Right lung (tissue), 5 donors: ENCODE results near the gene IL6ST. TPM values are rescaled to one million over a fixed set of nuclear protein-coding genes. Genes with fewer than 3 reads are reported as not detected.

Source experiments
- DNase-seq, 2 donors: peaks; one replicate each; pipeline ENCODE4 v3.0.0-alpha.2; 2013
- polyA plus RNA-seq, 5 donors: library from polyadenylated mRNA; unstranded; fragments of 120-200 nt; gene quantifications; one replicate each; pipeline versions ENCODE4 v1.2.1 to v1.2.3, GENCODE V29; 2013; ENCODE audit warnings: inconsistent platforms in 1 of 5, low replicate concordance in 1 of 5; ENCODE audit not compliant: insufficient read length in 5 of 5, insufficient read depth in 1 of 5

Gene IL6ST
- polyA plus RNA-seq, 5 donors, result 89.7 to 206 (median 197) TPM

GRCh38 chr5:55923177-55923771, 71.5 kb downstream of the IL6ST start:
- DNase-seq, result no peak

- no peak for DNase-seq
Measured at GRCh38 chr5:55921617-55922016, 73.1 kb downstream of the IL6ST start.

- DNase-seq, result no peak
Measured at GRCh38 chr5:55920784-55921183, 74.0 kb downstream of the IL6ST start.

GRCh38 chr5:55919625-55920024, 75.1 kb downstream of the IL6ST start:
- no peak for DNase-seq

DNA sequence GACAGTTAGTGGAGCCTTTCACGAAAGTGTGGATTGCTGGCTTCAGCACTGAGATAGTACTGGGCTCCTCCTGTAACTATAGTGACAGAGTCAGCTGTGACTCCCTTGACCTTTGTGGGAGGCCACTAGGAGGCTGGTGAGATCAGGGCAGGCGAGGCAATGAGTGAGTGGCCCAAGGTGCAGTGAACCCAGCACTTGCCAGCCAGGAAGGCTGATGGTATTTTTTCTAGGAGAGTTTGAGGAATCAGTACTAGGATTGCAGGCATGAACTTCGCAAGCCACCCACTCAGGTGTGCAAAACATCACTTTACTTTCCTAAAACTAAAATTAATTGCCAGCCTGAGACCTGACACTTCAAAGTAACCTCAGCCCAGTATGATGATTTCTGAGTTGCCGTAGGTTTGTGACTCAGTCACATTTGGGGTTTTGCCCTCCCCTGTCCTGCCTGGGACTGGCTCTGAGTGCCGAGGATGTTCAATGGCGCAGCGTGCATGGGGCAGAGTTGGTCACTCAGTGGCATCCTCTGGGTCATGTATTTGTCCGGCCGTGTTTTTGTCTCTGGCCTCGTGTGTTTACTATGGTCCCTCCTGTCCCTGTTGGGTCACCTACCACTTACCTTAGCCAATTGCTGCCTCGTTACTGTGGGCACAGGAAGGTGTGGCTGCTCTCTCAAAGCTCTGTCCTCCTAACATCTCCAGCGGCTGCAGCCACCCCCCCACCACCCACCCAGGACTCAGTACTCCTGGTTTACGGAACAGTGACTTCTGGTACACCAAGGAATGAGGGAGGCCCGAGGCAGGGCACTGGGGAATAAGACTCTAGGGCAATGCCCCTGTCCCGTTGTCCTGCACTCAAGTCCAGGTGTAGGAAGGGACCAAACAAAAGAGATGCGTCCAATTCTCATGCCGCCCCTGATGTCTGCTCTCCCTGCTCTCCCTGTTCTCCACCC, 76.4 kb downstream of the IL6ST start:
- no peak for DNase-seq

DNA sequence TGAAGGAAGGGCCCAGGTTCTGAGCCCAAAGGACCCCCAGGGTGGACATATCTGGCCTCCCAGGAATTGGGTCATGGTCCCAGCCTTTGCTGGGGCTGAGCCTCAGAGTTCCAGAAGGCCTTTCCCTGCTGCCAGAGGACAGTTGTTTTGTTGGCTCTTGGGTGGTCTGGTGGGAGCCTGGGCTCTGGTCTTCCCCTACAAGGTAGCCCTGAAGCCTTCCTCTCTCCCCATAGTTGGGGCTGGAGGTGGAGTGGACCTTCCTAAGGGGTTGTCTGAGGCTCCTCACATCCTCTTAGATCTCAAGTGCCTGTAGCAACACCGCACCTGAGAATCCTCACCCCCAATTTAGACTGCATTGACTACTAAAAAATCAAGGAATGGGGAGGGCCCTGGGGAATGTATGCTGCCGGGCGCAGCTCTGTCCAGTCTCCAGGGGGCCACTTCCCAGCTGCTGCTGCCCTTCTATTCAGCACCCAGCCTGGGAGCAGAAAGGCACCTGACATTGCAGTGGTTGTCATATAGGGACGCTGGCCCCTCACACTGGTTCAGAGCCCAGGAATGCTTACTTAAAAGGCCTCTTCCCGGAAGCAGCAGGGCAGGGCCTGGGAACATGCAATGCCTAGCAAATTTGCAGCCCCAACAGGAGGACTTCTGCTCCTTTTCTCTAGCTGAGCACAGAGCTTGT, 77.2 kb downstream of the IL6ST start:
- DNase-seq, result no peak

- DNase-seq, result no peak
Measured at GRCh38 chr5:55916986-55917385, 77.8 kb downstream of the IL6ST start.

DNA sequence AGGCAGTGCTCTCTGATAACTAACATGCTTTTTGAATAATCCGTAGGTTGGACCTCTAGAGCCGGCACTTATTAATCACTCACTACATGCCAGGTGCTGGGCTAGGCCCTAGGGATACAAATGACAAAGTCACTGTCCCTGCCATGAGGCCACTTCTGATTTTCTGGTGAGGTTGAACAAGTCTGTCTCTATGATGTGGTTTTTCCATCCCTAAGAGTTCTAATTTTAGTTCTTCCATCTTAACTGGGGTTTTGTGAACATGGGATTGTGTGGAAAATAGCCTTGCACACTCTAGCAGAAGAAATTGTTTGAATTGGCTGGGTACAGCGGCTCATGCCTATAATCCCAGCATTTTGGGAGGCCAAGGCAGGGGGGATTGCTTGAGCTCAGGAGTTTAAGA, 79.0 kb downstream of the IL6ST start:
- DNase-seq, result no peak

GRCh38 chr5:55914971-55915370, 79.8 kb downstream of the IL6ST start:
- DNase-seq, result no peak

DNA sequence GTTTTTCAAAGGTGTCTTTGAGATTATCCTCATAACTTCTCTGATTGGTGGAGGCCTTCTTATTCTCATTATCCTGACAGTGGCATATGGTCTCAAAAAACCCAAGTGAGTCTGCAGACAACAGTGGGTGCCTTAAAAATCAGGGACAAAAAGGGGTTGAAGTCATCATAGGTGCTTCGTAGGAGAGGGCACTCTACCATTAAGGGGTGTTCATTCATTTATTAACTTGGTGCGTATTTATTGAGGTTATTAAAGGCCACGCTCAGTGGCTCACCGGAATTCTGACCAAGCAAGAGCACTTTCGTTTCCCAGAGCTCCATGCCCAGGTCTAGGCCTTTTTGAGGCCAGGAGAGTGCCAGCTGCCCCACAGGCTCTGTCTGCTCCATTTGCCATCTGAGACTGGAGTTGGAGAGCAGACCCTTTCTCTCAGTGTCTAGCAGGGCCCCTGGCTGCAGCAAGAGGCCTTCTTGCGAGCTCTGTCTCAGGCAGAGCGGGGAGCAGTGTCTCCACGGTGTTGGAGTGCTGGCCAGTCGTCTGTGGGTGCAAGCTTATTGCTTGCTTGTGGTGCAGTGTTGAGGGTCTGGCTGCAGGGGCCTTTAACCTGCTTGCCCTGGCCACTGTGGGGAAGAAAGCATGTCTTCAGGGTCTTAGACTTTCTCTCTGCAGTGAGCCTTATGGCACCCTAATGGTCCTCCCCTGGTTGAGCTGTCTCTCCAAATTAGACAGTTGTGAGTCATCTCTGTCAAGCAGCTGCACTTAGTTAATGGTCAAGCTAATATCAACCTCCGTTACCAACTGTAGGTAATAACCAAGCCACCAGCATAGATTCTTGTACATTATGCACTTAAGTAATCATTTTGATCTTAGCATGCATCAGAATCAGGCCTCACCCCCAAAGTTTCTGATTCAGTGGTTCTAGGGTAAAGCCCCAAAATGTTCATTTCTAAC, 81.0 kb downstream of the IL6ST start:
- no peak for DNase-seq

GRCh38 chr5:55911784-55912653, 82.7 kb downstream of the IL6ST start:
- no peak for DNase-seq

DNA sequence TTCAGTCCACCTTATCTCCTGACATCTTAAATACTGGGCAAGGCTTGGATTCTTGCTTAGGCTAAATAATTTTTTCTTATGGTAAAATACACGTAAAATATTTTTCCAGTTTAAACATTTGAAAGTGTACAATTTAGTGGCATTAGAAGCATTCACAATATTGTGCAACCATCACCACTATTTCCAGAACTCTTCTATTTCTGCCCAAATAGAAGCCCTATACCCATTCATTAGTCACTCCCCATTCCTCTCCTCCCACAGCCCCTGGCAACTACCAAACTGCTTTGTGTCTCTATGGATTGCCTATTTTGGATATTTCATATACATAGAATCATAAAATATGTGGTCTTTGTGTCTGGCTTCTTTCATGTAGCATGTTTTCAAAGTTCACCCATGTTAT, 86.0 kb downstream of the IL6ST start:
- DNase-seq, result no peak

GRCh38 chr5:55907927-55908326, 86.8 kb downstream of the IL6ST start:
- no peak for DNase-seq

DNA sequence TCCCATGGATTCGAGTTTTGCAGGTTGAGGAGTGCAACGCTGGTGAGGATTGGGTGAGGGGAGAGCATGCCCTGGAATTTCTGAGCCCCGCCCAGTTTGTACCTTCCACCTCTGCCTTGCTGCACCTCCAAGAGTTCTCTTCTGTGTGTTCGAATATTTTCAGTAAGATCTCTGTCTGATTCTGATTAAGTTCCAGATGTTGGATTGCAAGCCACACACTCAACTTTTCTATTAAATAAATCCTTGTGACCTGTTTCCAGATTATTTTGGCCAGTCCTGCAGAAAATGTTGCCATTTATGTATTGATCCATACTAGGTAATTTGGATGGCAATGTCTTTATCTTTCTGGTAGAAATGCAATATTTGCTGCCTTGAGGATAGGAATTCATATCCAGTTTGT, 89.5 kb downstream of the IL6ST start:
- no peak for DNase-seq

DNA sequence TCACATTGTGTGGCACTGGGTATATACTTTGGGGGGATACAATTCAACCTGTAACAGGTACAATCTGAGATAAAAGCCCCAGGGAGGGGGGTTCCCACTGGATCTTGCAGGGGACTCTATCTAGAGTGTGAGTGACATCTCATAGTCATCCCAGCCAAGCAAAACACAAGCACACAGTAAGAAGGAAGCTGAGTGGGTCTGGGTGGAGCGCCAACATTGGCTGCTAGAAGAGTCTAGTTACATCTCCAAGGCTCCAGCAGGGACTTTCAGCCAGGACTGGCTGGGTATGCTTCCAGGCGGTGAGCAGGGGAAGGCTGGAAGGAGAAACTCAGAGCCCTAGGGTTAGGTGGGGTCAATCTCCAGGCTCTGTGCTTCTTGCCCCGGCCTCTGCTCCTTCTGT, 90.6 kb downstream of the IL6ST start:
- DNase-seq, result no peak

- DNase-seq, result no peak
Measured at GRCh38 chr5:55903121-55903701, 91.6 kb downstream of the IL6ST start.

DNA sequence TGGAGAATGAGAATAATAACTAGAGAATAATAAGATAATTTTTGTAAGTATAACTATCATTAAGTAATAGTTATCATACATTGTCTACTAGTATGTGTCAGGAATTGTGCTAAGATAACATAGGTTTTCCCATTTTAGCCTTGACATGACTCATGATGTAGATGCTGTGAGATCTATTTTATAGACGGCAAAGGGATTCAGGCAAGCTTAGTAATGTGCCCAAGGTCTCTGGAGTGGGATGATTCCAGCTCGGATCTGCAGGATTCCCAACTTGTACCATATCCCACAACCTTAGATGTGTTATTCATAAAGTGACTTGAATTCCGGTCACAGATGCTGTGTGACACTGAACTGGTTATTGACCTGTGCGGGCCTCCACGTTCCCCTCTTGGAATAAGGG, 92.1 kb downstream of the IL6ST start:
- DNase-seq, result no peak

- DNase-seq, result no peak
Measured at GRCh38 chr5:55900776-55901175, 94.0 kb downstream of the IL6ST start.

GRCh38 chr5:55900068-55900467, 94.7 kb downstream of the IL6ST start:
- no peak for DNase-seq

DNA sequence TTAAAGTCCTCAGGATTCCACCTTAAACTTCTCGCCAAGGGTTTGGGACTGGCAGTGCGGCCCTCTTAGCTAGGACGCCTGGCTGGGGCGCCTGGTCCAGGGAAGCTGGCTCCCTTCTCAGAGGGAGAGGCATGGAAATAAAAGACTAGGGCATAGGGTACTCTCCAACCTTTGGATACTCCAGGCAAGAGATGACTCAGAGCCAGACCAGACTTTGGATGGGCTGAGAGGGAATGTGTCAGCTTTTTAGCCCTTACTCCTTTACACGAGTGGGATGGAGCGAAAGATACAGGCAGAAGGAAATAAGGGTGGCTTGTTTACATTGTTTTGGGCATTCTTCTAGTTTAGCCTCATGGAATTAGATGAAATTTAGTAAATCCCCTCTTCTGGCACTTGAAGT, 95.4 kb downstream of the IL6ST start:
- DNase-seq, result no peak
